IgD-negative memory B cell (primary cell): ENCODE results near the gene MINDY4. TPM values are rescaled to one million over a fixed set of nuclear protein-coding genes. Genes with fewer than 3 reads are reported as not detected.

Experiments
- H3K27ac Mint-ChIP-seq, 3 donors: one replicate each; pipeline ENCODE4 v1.8.0; 2020 to 2022; ENCODE audit warnings: mild to moderate bottlenecking in 3 of 3, mixed read lengths in 3 of 3, moderate library complexity in 1 of 3
- H3K27me3 Mint-ChIP-seq: one replicate; pipeline ENCODE4 v1.8.0; 2021; ENCODE audit warnings: mixed read lengths
- H3K36me3 Mint-ChIP-seq: one replicate; pipeline ENCODE4 v1.8.0; 2020; ENCODE audit warnings: mild to moderate bottlenecking, mixed read lengths
- H3K4me1 Mint-ChIP-seq, 3 donors: one replicate each; pipeline ENCODE4 v1.8.0; 2020 to 2022; ENCODE audit warnings: mixed read lengths in 3 of 3, mild to moderate bottlenecking in 1 of 3
- H3K4me3 Mint-ChIP-seq, 4 donors: one replicate each; pipeline ENCODE4 v1.8.0; 2020 to 2022; ENCODE audit warnings: mild to moderate bottlenecking in 4 of 4, mixed read lengths in 4 of 4, moderate library complexity in 3 of 4
- H3K9me3 Mint-ChIP-seq, 3 donors: one replicate each; pipeline ENCODE4 v1.8.0; 2020 to 2021; ENCODE audit warnings: mixed read lengths in 3 of 3, mild to moderate bottlenecking in 1 of 3
- polyA plus RNA-seq: library from polyadenylated mRNA; unstranded; fragments of 300-500 nt; fragmentation: Illumina TruSeq; gene quantifications from one replicate; pipeline ENCODE4 v1.2.3, GENCODE V29; 2021

The MINDY4 gene
- polyA plus RNA-seq, 1 donor from 2014 or later, result 0.25 TPM

- H3K4me1 Mint-ChIP-seq, result no peaks in the 10 kb centered on the region
- H3K27ac Mint-ChIP-seq, result peak overlapping the region in 1 of 3 donors; percentile 72
- no peaks in the 10 kb centered on the region for H3K27me3 Mint-ChIP-seq
- peaks cover 0 to 2% (median 0%) of the 10 kb centered on the region in 3 donors for H3K9me3 Mint-ChIP-seq
- H3K4me3 Mint-ChIP-seq, result no peak overlapping the region
- no peaks in the 10 kb centered on the region for H3K36me3 Mint-ChIP-seq
Observed at GRCh38 chr7:30921540-30922401, 150.6 kb downstream of the MINDY4 start.

- Mint-ChIP-seq H3K9me3 (peaks cover 0 to 3% (median 0%) of the 10 kb centered on the region in 3 donors), H3K4me3 (peak overlapping the region in 1 of 4 donors; percentile 63), H3K4me1 (no peaks in the 10 kb centered on the region), H3K27ac (no peak overlapping the region), H3K36me3 (no peaks in the 10 kb centered on the region), H3K27me3 (no peaks in the 10 kb centered on the region)
Observed at GRCh38 chr7:30922596-30922995, 151.4 kb downstream of the MINDY4 start.

- Mint-ChIP-seq H3K4me1 (no peaks in the 10 kb centered on the region), H3K4me3 (no peak overlapping the region), H3K27ac (no peak overlapping the region), H3K27me3 (no peaks in the 10 kb centered on the region), H3K9me3 (peaks cover 0 to 3% (median 0%) of the 10 kb centered on the region in 3 donors), H3K36me3 (no peaks in the 10 kb centered on the region)
Observed at GRCh38 chr7:30923009-30923773, 152.0 kb downstream of the MINDY4 start.

- Mint-ChIP-seq H3K4me1 (no peaks in the 10 kb centered on the region), H3K36me3 (no peaks in the 10 kb centered on the region), H3K4me3 (no peak overlapping the region), H3K27me3 (no peaks in the 10 kb centered on the region), H3K9me3 (peaks cover 0 to 3% (median 0%) of the 10 kb centered on the region in 3 donors), H3K27ac (no peak overlapping the region)
Observed at GRCh38 chr7:30923774-30924413, 152.7 kb downstream of the MINDY4 start.

- Mint-ChIP-seq H3K36me3 (no peaks in the 10 kb centered on the region), H3K4me3 (no peak overlapping the region), H3K27ac (no peak overlapping the region), H3K4me1 (no peaks in the 10 kb centered on the region), H3K27me3 (no peaks in the 10 kb centered on the region), H3K9me3 (peaks cover 0 to 3% (median 0%) of the 10 kb centered on the region in 3 donors)
Observed at GRCh38 chr7:30924624-30925023, 153.4 kb downstream of the MINDY4 start.

- Mint-ChIP-seq H3K4me3 (no peak overlapping the region), H3K27ac (no peak overlapping the region), H3K27me3 (no peaks in the 10 kb centered on the region), H3K9me3 (peaks cover 0 to 3% (median 0%) of the 10 kb centered on the region in 3 donors), H3K4me1 (no peaks in the 10 kb centered on the region), H3K36me3 (no peaks in the 10 kb centered on the region)
Observed at GRCh38 chr7:30925117-30925516, 153.9 kb downstream of the MINDY4 start.

- Mint-ChIP-seq H3K27me3 (no peaks in the 10 kb centered on the region), H3K27ac (no peak overlapping the region), H3K36me3 (no peaks in the 10 kb centered on the region), H3K4me1 (no peaks in the 10 kb centered on the region), H3K9me3 (peaks cover 0 to 3% (median 0%) of the 10 kb centered on the region in 3 donors), H3K4me3 (no peak overlapping the region)
Observed at GRCh38 chr7:30925913-30926312, 154.7 kb downstream of the MINDY4 start.

- Mint-ChIP-seq H3K4me3 (no peak overlapping the region), H3K4me1 (no peaks in the 10 kb centered on the region), H3K36me3 (no peaks in the 10 kb centered on the region), H3K9me3 (peaks cover 0 to 3% (median 0%) of the 10 kb centered on the region in 3 donors), H3K27ac (no peak overlapping the region), H3K27me3 (no peaks in the 10 kb centered on the region)
Observed at GRCh38 chr7:30926313-30926712, 155.1 kb downstream of the MINDY4 start.

GRCh38 chr7:30927040-30927439, 155.8 kb downstream of the MINDY4 start:
- H3K4me1 Mint-ChIP-seq, result no peaks in the 10 kb centered on the region
- H3K9me3 Mint-ChIP-seq, result peaks cover 0 to 3% (median 0%) of the 10 kb centered on the region in 3 donors
- no peak overlapping the region for H3K4me3 Mint-ChIP-seq

GRCh38 chr7:30927559-30927958, 156.3 kb downstream of the MINDY4 start:
- H3K9me3 Mint-ChIP-seq, result peaks cover 0 to 3% (median 0%) of the 10 kb centered on the region in 3 donors
- no peak overlapping the region for H3K4me3 Mint-ChIP-seq
- H3K27ac Mint-ChIP-seq, result peak overlapping the region in 1 of 3 donors; percentile 48
- no peaks in the 10 kb centered on the region for H3K36me3 Mint-ChIP-seq
- H3K27me3 Mint-ChIP-seq, result no peaks in the 10 kb centered on the region
- no peaks in the 10 kb centered on the region for H3K4me1 Mint-ChIP-seq

More at GRCh38 chr7:30927040-30927439, 155.8 kb downstream of the MINDY4 start:
- Mint-ChIP-seq H3K36me3 (no peaks in the 10 kb centered on the region), H3K27ac (no peak overlapping the region), H3K27me3 (no peaks in the 10 kb centered on the region)

GRCh38 chr7:30928254-30928872, 157.1 kb downstream of the MINDY4 start:
- Mint-ChIP-seq H3K4me3 (no peak overlapping the region), H3K27ac (no peak overlapping the region), H3K27me3 (no peaks in the 10 kb centered on the region), H3K4me1 (no peaks in the 10 kb centered on the region), H3K36me3 (no peaks in the 10 kb centered on the region), H3K9me3 (peaks cover 0 to 3% (median 0%) of the 10 kb centered on the region in 3 donors)

- Mint-ChIP-seq H3K9me3 (peaks cover 0 to 3% (median 0%) of the 10 kb centered on the region in 3 donors), H3K4me1 (no peaks in the 10 kb centered on the region), H3K27me3 (no peaks in the 10 kb centered on the region), H3K4me3 (no peak overlapping the region), H3K36me3 (no peaks in the 10 kb centered on the region), H3K27ac (no peak overlapping the region)
Observed at GRCh38 chr7:30929686-30930085, 158.5 kb downstream of the MINDY4 start.

GRCh38 chr7:30930621-30931020, 159.4 kb downstream of the MINDY4 start:
- Mint-ChIP-seq H3K27me3 (no peaks in the 10 kb centered on the region), H3K36me3 (no peaks in the 10 kb centered on the region), H3K27ac (no peak overlapping the region), H3K4me3 (no peak overlapping the region), H3K9me3 (peaks cover 0 to 3% (median 0%) of the 10 kb centered on the region in 3 donors), H3K4me1 (no peaks in the 10 kb centered on the region)

- Mint-ChIP-seq H3K4me3 (no peak overlapping the region), H3K4me1 (no peaks in the 10 kb centered on the region), H3K36me3 (no peaks in the 10 kb centered on the region), H3K9me3 (peaks cover 0 to 3% (median 0%) of the 10 kb centered on the region in 3 donors), H3K27me3 (peaks cover under 1% of the 10 kb centered on the region), H3K27ac (no peak overlapping the region)
Observed at GRCh38 chr7:30931161-30931928, 160.1 kb downstream of the MINDY4 start.
